ENCODE results near the gene SLC30A5. TPM values are rescaled to one million over a fixed set of nuclear protein-coding genes. Genes with fewer than 3 reads are reported as not detected.
"Not testable (repeated sequence)": the region's sequence is repeated elsewhere in the genome, so short reads cannot be mapped to it uniquely, and the experiment has no call there.

The SLC30A5 gene
- polyA plus RNA-seq (ENCODE audit: insufficient read length in 12 of 12), result 10 to 100 TPM in 11 of 12 donors, not detected in 1; 39.0 to 77.7 (median 55.6) TPM
- long read RNA-seq, donor 1, full-length matches to known transcripts, result 7 of 7 reads
- long read RNA-seq, donor 1, partial matches to known transcripts, result 0 of 7 reads
- long read RNA-seq, donor 1, other reads (novel, unspliced or antisense), result 0 of 7 reads
- long read RNA-seq, donor 2, full-length matches to known transcripts, result 8 of 18 reads
- long read RNA-seq, donor 2, partial matches to known transcripts, result 10 of 18 reads
- long read RNA-seq, donor 2, other reads (novel, unspliced or antisense), result 0 of 18 reads
- long read RNA-seq, donor 3, partial matches to known transcripts, result 0 of 2 reads
- long read RNA-seq, donor 3, other reads (novel, unspliced or antisense), result 0 of 2 reads
- long read RNA-seq, donor 4, full-length matches to known transcripts, result 2 of 2 reads
- long read RNA-seq, donor 4, partial matches to known transcripts, result 0 of 2 reads
- long read RNA-seq, donor 4, other reads (novel, unspliced or antisense), result 0 of 2 reads
- long read RNA-seq, donor 5, full-length matches to known transcripts, result 11 of 11 reads
- long read RNA-seq, donor 5, partial matches to known transcripts, result 0 of 11 reads
- long read RNA-seq, donor 5, other reads (novel, unspliced or antisense), result 0 of 11 reads
- long read RNA-seq, donor 6, full-length matches to known transcripts, result 3 of 10 reads
- long read RNA-seq, donor 6, partial matches to known transcripts, result 7 of 10 reads
- long read RNA-seq, donor 6, other reads (novel, unspliced or antisense), result 0 of 10 reads
- long read RNA-seq, donor 7, full-length matches to known transcripts, result 5 of 5 reads
- long read RNA-seq, donor 7, partial matches to known transcripts, result 0 of 5 reads
- long read RNA-seq, donor 7, other reads (novel, unspliced or antisense), result 0 of 5 reads
- long read RNA-seq, donor 8, full-length matches to known transcripts, result 13 of 13 reads
- long read RNA-seq, donor 8, partial matches to known transcripts, result 0 of 13 reads
- long read RNA-seq, donor 8, other reads (novel, unspliced or antisense), result 0 of 13 reads
- long read RNA-seq, donor 9, full-length matches to known transcripts, result 8 of 8 reads
- long read RNA-seq, donor 9, partial matches to known transcripts, result 0 of 8 reads
- long read RNA-seq, donor 9, other reads (novel, unspliced or antisense), result 0 of 8 reads
- long read RNA-seq, donor 10, full-length matches to known transcripts, result 7 of 7 reads
- long read RNA-seq, donor 10, partial matches to known transcripts, result 0 of 7 reads
- long read RNA-seq, donor 10, other reads (novel, unspliced or antisense), result 0 of 7 reads
- long read RNA-seq, donor 11, full-length matches to known transcripts, result 8 of 8 reads
- long read RNA-seq, donor 11, partial matches to known transcripts, result 0 of 8 reads
- long read RNA-seq, donor 11, other reads (novel, unspliced or antisense), result 0 of 8 reads

- DNase-seq, result peak; percentile 99
Measured at GRCh38 chr5:69093771-69094482, at the start of gene SLC30A5. TSS of gene SLC30A5 (plus strand) at chr5:69094014. CDS start at chr5:69094256, 242 bp downstream.

- DNase-seq, result not testable (repeated sequence)
Measured at GRCh38 chr5:69045213-69045612, 48.6 kb upstream of the SLC30A5 start.

- DNase-seq, result no peak
Measured at GRCh38 chr5:69046375-69046957, 47.3 kb upstream of the SLC30A5 start.

GRCh38 chr5:69048230-69048629 is 45.6 kb upstream of the SLC30A5 start:
- peak; percentile 14 for DNase-seq

- no peak for DNase-seq
Measured at GRCh38 chr5:69049151-69049550, 44.7 kb upstream of the SLC30A5 start.

- DNase-seq, result no peak
Measured at GRCh38 chr5:69049796-69050195, 44.0 kb upstream of the SLC30A5 start.

- no peak for DNase-seq
Measured at GRCh38 chr5:69050214-69050613, 43.6 kb upstream of the SLC30A5 start.

- no peak for DNase-seq
Measured at GRCh38 chr5:69052181-69052580, 41.6 kb upstream of the SLC30A5 start.

GRCh38 chr5:69074664-69075521 is 18.9 kb upstream of the SLC30A5 start:
- DNase-seq, result no peak

- no peak for DNase-seq
Measured at GRCh38 chr5:69075522-69076179, 18.2 kb upstream of the SLC30A5 start.

- no peak for DNase-seq
Measured at GRCh38 chr5:69078921-69079540, 14.8 kb upstream of the SLC30A5 start.

- DNase-seq, result no peak
Measured at GRCh38 chr5:69079556-69079955, 14.3 kb upstream of the SLC30A5 start.

- DNase-seq, result no peak
Measured at GRCh38 chr5:69083412-69083811, 10.4 kb upstream of the SLC30A5 start.

GRCh38 chr5:69084195-69084594 is 9.6 kb upstream of the SLC30A5 start:
- DNase-seq, result no peak

GRCh38 chr5:69084903-69085302 is 8.9 kb upstream of the SLC30A5 start:
- no peak for DNase-seq

GRCh38 chr5:69086206-69086605 is 7.6 kb upstream of the SLC30A5 start:
- no peak for DNase-seq

GRCh38 chr5:69088006-69088405 is 5.8 kb upstream of the SLC30A5 start:
- DNase-seq, result not testable (repeated sequence)

GRCh38 chr5:69090158-69090557 is 3.7 kb upstream of the SLC30A5 start:
- no peak for DNase-seq
